Measurements from ENCODE around the gene ALDH9A1.

Gene ALDH9A1

GRCh38 chr1:165680303-165680702 lies 18.1 kb downstream of the ALDH9A1 start:
- no peak overlapping the region for H3K4me3 ChIP-seq (ENCODE audit: low read length, poor library complexity, severe bottlenecking)
- H3K4me2 ChIP-seq (ENCODE audit: low read depth, low read length, poor library complexity, severe bottlenecking), result no peak overlapping the region
- H3F3A ChIP-seq (ENCODE audit: low read depth), result no peaks in the 10 kb centered on the region
- H3K79me2 ChIP-seq (ENCODE audit: insufficient read depth, low read length), result peaks cover 27% of the 10 kb centered on the region
- no peak for TF ChIP-seq CTCF (conservative IDR thresholded peaks at IDR 0.05; ENCODE audit: low read length)
- no peak for TF ChIP-seq EZH2phosphoT487 (IDR thresholded peaks at IDR 0.05; ENCODE audit: borderline replicate concordance)
- no peaks in the 10 kb centered on the region for H4K20me1 ChIP-seq (ENCODE audit: insufficient read depth, low read length, poor library complexity, severe bottlenecking)
- no peak overlapping the region for H3K9ac ChIP-seq (ENCODE audit: low read depth, low read length, poor library complexity, severe bottlenecking)
- H3K36me3 ChIP-seq (ENCODE audit: insufficient read depth, low read length), result peaks cover 77% of the 10 kb centered on the region
- no peaks in the 10 kb centered on the region for H3K27me3 ChIP-seq (ENCODE audit: insufficient read depth, low read length, poor library complexity, severe bottlenecking)
- H3K4me1 ChIP-seq (ENCODE audit: insufficient read depth, low read length, poor library complexity, severe bottlenecking), result no peaks in the 10 kb centered on the region
- H3K9me3 ChIP-seq (ENCODE audit: insufficient read depth, low read depth, low read length), result no peaks in the 10 kb centered on the region
- H2AFZ ChIP-seq (ENCODE audit: low read length), result no peak overlapping the region
- H3K9me2 ChIP-seq (replicated peaks; ENCODE audit: low read depth, low read length), result no peaks in the 10 kb centered on the region

GRCh38 chr1:165679282-165680036 lies 18.9 kb downstream of the ALDH9A1 start:
- no peak overlapping the region for H3K4me2 ChIP-seq (ENCODE audit: low read depth, low read length, poor library complexity, severe bottlenecking)
- peak; percentile 34 for TF ChIP-seq CTCF (conservative IDR thresholded peaks at IDR 0.05; ENCODE audit: low read length)
- no peak for TF ChIP-seq EZH2phosphoT487 (IDR thresholded peaks at IDR 0.05; ENCODE audit: borderline replicate concordance)
- no peak overlapping the region for H2AFZ ChIP-seq (ENCODE audit: low read length)
- H4K20me1 ChIP-seq (ENCODE audit: insufficient read depth, low read length, poor library complexity, severe bottlenecking), result no peaks in the 10 kb centered on the region
- peaks cover 19% of the 10 kb centered on the region for H3K79me2 ChIP-seq (ENCODE audit: insufficient read depth, low read length)
- peaks cover 80% of the 10 kb centered on the region for H3K36me3 ChIP-seq (ENCODE audit: insufficient read depth, low read length)
- no peaks in the 10 kb centered on the region for H3K4me1 ChIP-seq (ENCODE audit: insufficient read depth, low read length, poor library complexity, severe bottlenecking)
- no peaks in the 10 kb centered on the region for H3K9me2 ChIP-seq (replicated peaks; ENCODE audit: low read depth, low read length)
- no peaks in the 10 kb centered on the region for H3F3A ChIP-seq (ENCODE audit: low read depth)
- no peak overlapping the region for H3K4me3 ChIP-seq (ENCODE audit: low read length, poor library complexity, severe bottlenecking)
- H3K9ac ChIP-seq (ENCODE audit: low read depth, low read length, poor library complexity, severe bottlenecking), result no peak overlapping the region
- no peaks in the 10 kb centered on the region for H3K9me3 ChIP-seq (ENCODE audit: insufficient read depth, low read depth, low read length)
- no peaks in the 10 kb centered on the region for H3K27me3 ChIP-seq (ENCODE audit: insufficient read depth, low read length, poor library complexity, severe bottlenecking)

- peaks cover 10% of the 10 kb centered on the region for H3K79me2 ChIP-seq (ENCODE audit: insufficient read depth, low read length)
- peaks cover 81% of the 10 kb centered on the region for H3K36me3 ChIP-seq (ENCODE audit: insufficient read depth, low read length)
These were observed 19.9 kb downstream of the ALDH9A1 start for GRCh38 chr1:165678509-165678908.

More at GRCh38 chr1:165678509-165678908, 19.9 kb downstream of the ALDH9A1 start:
- Histone ChIP-seq H4K20me1 (ENCODE audit: insufficient read depth, low read length, poor library complexity, severe bottlenecking) (no peaks in the 10 kb centered on the region), H3K4me2 (ENCODE audit: low read depth, low read length, poor library complexity, severe bottlenecking) (no peak overlapping the region), H3K27me3 (ENCODE audit: insufficient read depth, low read length, poor library complexity, severe bottlenecking) (no peaks in the 10 kb centered on the region), H3K4me1 (ENCODE audit: insufficient read depth, low read length, poor library complexity, severe bottlenecking) (no peaks in the 10 kb centered on the region), H3F3A (ENCODE audit: low read depth) (no peaks in the 10 kb centered on the region), H3K4me3 (ENCODE audit: low read length, poor library complexity, severe bottlenecking) (no peak overlapping the region), H2AFZ (ENCODE audit: low read length) (no peak overlapping the region), H3K9me2 (replicated peaks; ENCODE audit: low read depth, low read length) (no peaks in the 10 kb centered on the region), H3K9me3 (ENCODE audit: insufficient read depth, low read depth, low read length) (no peaks in the 10 kb centered on the region), H3K9ac (ENCODE audit: low read depth, low read length, poor library complexity, severe bottlenecking) (no peak overlapping the region)
- no peak for TF ChIP-seq CTCF (conservative IDR thresholded peaks at IDR 0.05; ENCODE audit: low read length)
- TF ChIP-seq EZH2phosphoT487 (IDR thresholded peaks at IDR 0.05; ENCODE audit: borderline replicate concordance), result no peak

All from Loucy (cell line).